NCI-H1694 treated with DMSO at 0.1 percent for 48 hours (cell line): Measurements from ENCODE around the gene ZNF75A.
"Not testable (repeated sequence)": the region's sequence is repeated elsewhere in the genome, so short reads cannot be mapped to it uniquely, and the experiment has no call there.

ENCODE experiments used
- DNase-seq: peaks from one replicate; lab custom pipeline; 2025; lab: John Stamatoyannopoulos, UW

ZNF75A gene

DNA sequence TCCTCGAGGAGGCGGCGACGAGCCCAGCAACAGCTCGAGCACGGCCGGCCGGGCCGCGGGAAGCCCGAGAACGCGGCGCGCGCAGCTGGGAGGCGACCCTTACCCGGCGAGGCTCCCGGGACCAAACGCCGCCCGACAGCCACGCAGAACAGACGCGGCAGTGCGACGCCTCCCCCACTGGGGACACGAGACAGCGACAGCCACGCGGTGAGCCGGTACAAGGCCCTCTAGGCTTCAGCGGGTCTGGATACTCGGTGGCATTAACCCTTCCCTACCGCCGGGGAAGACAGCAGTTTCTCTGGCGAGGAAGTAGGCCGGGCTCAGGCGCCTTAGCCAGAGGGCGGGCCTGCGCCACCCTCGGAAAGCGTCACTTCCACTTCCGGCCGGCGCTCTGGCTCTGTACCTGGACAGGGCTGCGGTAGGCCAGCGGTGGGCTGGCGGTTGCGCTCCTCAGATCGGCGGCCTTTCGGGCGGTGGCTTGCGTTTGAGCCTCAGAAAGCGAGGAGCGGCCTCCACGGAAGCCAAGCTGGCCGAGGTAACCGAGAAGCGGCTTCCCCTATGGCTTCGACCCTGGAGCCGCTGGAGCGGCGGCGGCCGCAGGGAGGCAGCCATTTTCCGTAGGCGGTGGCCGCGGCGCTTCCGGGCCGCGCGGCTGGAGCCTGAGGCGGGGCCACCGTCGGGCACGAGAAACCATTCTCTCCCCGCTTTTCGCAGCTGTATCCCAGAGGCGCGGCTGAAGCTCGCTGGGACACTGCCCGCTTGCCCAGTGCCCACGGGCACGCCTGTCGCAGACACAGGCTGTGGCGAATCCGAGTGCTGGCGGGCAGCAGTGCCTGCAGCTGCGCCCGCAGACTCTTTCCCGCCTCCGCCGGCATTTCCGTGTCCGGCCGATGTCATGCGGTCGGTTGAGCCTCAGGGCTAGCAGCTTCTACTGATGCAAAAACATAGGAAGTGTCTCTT lies at the start of gene ZNF75A, which contains the start of gene TIGD7:
Gene ZNF75A, plus strand, starts transcription at position 389 of the 960 bp plus-strand sequence. CDS start 2,932 bp downstream, outside the sequence.
Gene TIGD7, minus strand, starts transcription at position 322 of the 960 bp plus-strand sequence. CDS start 4,816 bp downstream, outside the sequence.
- peak; percentile 76 for DNase-seq

DNA sequence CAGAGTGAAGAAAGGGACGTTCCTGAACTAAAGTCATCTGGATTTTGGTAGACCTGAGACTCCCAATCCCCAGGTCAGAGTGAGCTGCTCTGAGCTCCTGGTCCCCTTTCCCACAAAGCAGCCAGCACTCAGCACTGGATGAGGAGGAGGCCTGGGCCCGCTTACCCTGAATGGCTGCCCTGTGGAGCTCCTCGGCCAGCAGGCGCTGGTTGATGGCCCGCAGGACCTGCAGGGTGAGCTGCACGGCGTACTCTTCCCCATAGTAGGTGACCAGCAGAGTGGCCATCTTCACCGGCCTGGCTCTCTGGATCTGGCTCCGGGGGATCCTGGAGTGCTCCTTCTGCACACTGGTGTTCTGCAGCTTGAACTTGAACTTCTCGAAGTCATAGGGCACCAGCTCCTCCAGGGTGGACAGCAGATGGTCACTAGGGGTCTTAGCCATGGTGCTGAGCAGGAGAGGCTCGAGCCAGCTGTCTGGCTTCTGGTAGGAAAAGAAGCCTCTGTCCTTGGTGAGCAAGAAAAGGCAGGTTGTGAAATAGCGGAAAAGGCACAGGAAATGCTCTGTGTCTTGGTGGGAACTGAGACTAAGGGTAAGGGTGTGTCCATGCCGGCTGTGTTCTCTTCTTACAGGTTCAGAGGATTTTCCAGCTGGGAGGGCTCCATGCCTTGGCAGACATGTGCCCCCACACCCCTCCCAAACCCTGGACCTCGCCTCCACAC lies 49.0 kb upstream of the ZNF75A start, which contains the start of gene MEFV:
Gene MEFV, minus strand, starts transcription at position 488 of the 720 bp plus-strand sequence. Its CDS starts 46 bp downstream, at position 442.
- no peak for DNase-seq

DNA sequence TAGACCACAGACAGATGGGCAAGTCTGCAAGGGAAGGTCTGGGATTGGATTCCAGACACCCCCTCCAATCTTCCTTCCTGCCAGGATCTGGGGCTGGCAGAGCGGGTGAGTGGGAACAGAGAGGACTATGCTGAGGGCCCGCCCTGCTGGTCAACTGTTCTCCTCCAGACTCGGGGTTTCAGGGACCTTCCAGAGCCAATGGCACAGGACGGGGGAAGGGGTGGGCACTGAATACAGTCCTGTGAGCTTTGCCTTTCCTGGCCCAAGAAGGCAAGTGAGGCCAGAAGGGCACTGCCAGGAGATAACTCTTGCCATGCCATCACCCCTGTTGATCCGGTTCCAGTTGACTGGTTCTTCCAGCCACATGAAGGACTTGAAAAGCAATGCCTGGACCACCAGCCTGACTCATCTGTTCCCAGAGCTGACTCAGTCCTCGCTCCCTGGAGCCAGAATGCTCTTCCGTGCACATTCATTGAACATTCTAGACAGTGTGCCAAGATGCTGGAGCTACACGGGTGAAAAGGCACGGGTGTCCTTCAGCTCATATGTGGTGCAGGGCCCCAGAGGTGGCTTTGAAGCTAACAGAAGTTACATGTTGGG lies 48.3 kb upstream of the ZNF75A start:
- no peak for DNase-seq

DNA sequence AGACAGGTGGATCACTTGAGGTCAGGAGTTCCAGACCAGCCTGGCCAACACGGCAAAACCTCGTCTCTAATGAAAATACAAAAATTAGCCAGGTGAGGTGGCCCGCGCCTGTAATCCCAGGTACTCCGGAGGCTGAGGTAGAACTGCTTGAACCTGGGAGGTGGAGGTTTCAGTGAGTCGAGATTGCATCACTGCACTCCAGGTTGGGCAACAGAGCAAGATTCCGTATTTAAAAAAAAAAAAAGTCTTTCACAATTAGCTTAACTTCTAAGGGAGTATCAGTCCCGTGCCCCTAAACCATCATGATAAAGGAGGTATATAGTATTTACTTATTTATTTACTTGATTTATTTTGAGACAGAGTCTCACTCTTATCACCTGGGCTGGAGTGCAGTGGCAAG lies 45.5 kb upstream of the ZNF75A start:
- DNase-seq = no peak

DNA sequence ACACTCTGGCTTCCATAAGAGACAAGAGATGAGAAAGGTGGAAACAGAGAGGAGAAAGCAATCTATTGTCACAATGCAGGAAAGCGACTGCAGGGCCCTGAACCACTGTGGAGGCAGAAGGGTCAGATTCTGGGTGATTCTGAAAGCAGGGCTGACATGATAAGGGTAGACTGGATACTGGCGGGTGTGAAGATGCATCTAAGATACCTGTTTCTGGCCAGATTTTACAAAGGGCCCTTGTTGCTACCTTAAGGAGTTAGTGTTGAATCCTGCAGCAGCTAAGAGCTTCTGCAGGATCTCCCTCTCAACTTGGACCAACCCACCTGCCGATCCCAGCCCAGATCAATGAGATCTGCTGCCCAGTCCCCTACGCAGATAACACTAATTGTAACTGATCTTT lies 42.8 kb upstream of the ZNF75A start:
- no peak for DNase-seq

DNA sequence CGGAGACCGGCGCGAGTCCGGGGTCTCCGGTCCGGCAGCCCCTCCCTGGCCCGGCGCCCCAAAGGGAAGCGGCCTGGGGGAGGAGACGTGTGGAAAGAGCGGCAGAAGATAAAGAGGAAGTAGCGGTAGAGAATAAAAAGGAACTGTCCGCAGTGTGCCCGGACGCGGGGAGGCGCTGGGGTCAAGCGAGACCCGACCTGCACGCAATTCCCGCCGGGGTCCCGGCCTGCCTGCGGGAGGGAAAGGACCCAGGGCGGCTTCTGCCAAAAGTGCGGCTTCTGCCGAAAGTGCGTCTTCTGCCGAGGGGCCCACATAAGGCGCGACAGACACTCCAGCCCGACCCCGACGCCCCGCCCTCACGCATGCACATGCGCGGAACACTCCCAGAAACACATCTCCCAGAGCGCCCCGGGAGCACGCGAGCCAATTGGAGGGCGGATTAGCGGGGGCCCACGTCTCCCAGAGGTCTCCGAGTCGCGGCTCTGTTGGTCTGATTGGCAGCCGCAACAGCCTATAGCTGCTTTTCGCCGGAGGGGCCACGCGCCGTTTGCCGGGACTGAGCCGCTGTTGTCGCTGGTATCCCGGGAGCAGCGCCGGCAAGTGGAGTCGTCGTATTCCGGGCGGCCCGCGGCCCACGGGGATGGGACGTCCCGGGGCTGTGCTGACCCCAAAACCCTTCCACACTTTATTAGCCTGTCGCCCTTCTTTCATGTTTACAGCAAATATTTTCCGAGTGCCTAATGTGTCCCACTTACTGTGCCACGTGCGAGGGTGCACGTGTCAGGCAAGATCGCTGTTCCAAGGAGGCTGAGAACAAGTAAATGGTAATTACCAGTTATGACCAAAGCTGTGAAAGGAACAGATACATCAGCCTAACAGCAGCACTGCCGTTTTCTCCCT lies 40.9 kb upstream of the ZNF75A start:
- peak; percentile 94 for DNase-seq

DNA sequence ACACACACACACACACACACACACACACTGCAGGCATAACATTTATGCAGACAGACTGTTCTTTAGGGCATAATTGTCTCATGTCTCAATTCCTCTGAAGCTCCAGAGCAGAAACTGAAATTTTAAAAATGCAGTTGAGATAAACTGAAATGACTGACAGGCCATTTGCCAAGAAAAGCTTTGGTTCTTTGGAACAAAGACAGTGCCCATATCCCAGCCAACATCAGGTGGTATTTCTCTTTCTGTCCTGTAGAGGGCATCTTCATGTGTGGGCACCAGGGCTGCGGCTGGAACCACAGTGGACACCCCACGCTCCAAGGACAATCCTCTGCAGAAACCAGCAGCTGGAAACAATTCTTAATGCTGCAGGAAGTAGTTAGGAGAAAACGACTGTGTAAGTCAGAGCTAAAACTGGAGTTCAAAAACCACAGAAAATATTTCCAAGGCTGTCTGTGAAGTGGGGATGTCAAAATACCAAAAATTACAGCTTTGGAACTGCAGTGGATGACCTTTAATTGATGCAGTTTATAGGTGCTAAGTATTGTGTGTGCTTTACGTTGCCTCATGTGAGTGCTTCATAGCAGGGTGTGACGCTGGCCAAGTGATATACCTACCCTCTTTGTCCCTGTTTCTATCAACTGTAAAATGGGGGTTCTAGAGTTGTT lies 38.3 kb upstream of the ZNF75A start:
- DNase-seq = no peak

DNA sequence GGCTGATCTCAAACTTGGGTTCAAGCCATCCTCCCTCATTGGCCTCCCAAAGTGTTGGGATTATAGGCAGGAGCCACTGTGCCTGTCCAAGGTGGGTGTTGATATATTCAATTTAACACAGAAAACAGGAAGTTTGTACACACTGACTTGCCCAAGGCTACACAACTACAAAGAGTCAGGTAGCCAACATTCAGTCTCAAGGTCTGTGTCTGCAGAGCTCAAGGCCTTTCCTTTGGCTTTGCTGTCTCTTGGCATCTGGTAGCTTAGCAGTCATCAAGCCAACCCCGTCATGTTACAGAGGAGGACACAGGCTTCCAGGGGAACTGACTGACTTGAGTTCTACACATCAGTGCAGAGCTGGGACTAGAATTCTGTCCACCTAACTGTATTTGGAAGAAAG lies 37.0 kb upstream of the ZNF75A start:
- no peak for DNase-seq

DNA sequence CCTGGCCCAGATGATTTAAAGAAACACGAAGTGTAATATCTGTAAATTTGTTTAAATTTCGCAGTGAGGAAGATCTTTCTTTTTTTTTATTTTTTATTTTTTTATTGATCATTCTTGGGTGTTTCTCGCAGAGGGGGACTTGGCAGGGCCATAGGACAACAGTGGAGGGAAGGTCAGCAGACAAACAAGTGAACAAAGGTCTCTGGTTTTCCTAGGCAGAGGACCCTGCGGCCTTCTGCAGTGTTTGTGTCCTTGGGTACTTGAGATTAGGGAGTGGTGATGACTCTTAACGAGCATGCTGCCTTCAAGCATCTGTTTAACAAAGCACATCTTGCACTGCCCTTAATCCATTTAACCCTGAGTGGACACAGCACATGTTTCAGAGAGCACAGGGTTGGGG lies 34.6 kb upstream of the ZNF75A start:
- DNase-seq = not testable (repeated sequence)

DNA sequence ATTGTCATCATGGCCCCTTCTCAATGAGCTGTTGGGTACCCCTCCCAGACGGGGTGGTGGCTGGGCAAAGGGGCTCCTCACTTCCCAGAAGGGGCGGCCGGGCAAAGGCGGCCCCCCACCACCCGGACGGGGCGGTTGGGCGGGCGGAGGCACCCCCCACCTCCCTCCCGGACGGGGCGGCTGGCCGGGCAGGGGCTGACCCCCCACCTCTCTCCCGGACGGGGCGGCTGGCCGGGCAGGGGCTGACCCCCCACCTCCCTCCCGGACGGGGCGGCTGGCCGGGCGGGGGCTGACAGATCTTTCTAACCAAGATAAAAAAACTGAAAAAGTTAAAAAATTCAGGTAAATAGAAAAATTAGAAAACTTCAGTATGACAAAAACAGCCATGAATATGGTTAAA lies 34.0 kb upstream of the ZNF75A start:
- DNase-seq = not testable (repeated sequence)

DNA sequence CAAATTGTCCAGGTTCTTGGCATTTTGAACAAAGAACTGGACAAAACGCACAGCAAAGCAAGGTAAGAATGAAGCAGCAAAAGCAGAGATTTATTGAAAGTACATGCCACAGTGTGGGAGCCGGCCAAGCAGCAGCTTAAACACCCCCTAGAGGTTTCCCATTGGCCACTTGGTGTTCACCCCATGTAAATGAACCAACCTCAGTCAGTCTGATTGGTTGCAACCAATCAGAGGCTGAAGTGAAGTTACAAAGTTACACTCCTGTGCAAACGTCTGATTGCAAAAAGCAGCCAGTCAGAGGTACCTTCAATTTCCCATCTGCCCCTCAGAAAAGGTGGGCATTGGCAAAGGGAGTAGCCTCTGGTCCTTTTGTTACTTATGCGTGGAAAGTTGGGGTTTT lies 30.8 kb upstream of the ZNF75A start:
- no peak for DNase-seq

DNA sequence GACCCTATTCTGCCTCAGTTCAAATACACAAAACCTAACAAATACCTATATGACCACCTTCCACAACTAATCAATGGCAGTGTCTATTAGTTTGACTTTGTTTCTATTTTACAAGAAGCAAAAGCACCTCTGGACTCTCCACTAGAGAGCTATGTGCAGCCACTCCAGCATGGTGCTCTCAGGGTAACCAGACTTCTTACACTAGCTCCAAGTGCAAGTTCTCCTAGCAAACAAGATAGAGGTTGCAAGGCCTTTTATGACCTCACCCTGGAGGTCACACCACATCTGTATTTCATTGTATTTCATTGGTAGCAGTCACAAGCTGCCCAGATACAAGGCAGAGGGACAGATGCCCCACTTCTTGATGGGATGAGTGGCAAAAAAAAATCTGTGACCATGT lies 30.4 kb upstream of the ZNF75A start:
- no peak for DNase-seq

DNA sequence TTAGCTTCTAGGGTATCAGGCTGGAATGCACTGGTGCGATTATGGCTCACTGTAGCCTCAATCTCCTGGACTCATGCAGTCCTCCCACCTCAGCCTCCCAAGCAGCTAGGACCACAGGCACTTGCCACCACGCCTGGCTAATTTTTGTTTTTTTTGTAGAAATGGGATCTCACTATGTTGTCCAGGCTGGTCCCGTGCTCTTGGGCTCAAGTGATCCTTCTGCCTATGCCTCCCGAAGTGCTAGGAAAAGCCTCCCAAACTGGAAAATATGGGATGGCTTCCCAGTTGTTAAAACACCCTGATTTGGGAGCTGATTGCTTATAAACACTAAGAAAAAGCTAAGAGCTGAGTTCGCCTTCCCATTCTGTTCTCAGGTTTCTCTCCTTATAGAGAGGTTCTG lies 28.6 kb upstream of the ZNF75A start:
- DNase-seq = no peak

DNA sequence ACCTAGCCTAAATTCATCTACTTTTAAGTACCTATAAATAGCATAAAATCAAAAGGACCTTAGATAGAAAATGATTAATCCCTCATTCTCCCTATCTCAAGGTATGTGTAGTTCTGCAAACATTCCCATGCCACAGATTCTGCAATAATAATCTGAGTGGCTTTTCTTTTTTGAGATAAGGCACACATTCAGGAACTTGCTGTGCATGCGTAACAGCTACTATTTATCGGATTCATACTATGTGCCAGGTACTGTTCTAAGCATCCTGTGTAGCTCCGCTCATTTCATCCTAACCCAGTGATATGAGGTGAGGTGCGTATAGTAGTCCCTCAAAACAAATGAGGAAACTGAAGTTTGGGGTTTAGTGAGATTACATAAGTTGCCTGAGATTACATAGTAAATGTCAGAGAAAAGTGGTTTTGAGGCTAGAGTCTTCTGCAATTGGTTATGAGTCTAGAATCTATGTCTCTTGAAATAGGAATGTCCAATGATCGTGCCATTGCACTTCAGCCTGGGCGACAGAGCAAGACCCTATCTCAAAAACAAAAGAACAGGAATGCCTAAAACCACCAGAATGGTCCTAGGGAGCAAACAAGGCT lies 24.0 kb upstream of the ZNF75A start:
- DNase-seq = no peak

DNA sequence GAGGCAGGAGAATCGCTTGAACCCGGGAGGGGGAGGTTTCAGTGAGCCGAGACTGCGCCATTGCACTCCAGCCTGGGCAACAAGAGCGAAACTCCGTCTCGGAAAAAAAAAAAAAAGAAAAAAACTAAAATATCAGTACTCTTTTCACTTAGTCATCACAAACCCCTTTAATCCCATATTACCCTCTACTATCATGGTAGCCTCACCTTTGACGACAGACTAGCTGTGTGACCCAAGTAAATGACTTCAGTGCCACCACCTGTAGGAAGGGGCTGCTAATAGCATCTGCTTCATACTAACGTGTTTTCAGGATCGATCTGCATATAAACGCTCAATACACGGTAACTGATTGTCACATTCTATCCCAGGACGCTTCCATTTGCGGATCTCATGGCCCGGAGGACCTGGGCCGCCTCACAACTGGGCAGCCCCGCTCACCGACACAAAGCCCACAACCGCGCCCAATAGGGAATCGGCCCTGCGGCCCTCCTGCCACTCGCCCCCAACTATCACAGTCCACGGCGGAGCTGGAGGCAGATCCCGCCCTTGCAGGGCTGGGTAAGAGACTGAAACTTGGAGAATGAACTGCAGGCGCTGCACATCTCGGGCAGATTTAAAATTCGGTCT lies 23.1 kb upstream of the ZNF75A start:
- peak; percentile 60 for DNase-seq

DNA sequence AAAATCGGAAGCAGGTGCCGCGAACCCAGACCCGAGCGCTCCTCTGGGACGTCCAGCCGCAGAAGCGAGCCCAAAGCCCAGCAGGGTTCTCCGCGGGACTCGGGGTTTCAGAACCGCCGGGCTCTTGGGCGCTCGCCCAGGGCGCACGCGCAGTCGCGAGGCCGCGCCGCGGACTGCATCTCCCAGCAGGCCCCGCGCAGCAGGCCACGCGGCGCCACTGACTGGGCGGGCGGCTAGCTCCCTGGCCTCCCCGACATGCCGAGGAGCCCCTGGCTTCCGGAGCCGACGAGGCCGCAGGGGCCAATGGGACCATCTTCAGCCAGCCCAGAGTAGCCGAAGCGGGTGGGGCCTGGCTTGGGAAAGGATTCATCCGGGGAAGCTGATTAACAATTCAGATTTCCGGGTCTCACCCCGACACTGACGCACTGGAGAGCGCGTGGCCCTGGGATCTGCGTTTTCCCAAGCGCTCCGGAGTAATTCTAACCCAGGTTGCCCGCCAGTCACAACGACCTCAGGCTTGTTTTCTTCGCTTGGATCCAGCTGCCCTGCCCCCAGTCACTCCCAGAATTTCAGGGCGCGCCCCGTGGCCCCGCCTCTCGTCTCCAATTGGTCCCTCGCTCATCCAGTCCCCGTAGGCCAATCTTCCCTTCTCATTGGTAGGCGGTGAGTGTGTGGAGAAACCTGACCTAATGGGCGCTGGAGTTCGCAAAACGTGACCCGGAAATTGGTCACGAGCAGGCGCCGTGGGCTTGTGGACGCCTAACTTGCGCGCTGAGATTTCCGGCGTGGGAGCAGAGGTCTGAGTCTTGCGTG lies 22.4 kb upstream of the ZNF75A start, which contains the start of gene ZNF263:
Gene ZNF263, plus strand, starts transcription at position 762 of the 813 bp plus-strand sequence. CDS start 328 bp downstream, outside the sequence.
- peak; percentile 91 for DNase-seq

DNA sequence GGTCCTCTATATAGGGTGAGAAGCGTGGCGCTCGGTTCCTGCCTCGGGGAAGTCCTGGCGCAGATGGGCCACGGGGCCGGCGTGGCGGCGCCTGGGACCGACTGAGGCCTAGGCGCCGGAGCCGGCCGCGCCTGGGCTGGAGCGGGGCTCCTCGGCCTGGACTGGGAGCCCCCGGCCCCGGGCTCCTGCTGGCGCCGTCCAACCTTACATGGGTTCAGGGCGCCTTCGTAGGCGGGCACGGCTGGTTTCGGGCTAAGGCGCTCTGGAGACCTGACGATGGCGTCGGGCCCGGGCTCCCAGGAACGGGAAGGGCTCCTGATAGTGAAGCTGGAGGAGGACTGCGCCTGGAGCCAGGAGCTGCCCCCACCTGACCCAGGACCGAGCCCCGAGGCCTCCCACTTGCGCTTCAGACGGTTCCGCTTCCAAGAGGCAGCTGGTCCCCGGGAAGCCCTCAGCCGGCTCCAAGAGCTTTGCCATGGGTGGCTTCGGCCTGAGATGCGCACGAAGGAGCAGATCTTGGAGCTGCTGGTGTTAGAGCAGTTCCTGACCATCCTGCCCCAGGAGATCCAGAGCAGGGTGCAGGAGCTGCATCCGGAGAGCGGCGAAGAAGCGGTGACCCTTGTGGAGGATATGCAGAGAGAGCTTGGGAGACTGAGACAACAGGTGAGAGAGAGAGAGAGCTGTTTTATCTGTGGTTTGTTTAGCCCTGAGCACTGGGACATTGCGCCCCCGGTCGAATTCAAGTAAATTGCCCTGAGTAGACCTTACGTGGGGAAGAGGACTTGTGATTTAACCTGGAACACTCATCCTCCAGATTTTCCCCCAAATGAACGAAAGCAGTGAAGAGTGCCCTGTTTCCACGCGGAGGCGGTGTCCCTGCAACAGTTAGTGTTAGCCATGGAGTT lies 21.5 kb upstream of the ZNF75A start:
- DNase-seq = no peak

DNA sequence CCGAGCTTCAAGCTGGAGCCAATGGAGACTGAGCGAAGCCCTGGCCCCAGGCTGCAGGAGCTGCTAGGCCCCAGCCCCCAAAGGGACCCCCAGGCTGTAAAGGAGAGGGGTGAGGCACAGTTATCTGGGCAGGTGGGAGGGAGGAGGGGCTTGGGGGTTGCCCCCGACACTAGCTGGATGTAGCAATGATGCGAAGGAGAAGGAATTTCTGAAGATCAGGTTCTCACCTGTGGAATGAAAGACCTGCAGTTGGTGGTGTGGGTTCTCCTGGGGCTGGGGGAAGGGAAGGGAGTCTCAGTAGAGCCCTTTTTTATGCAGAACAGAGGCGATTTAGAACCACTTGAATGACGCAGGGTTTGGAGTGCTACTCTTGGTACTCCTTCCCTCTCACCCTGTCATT lies 20.2 kb upstream of the ZNF75A start:
- no peak for DNase-seq
